ENCODE results near the gene SC5D. TPM values are rescaled to one million over a fixed set of nuclear protein-coding genes. Genes with fewer than 3 reads are reported as not detected.

Gene SC5D
- 10 to 100 TPM; 16.3 to 22.7 TPM for total RNA-seq

- H3K9me3 Mint-ChIP-seq (ENCODE audit: low read depth): no peaks in the 10 kb centered on the region
- peak within 1 kb of the TSS; percentile 83 for H3K4me3 Mint-ChIP-seq
- H3K27me3 Mint-ChIP-seq: peaks cover 3% of the 10 kb centered on the region
- peak; percentile 97 for ATAC-seq
- peaks cover 23% of the 10 kb centered on the region for H3K4me1 Mint-ChIP-seq
- H3K36me3 Mint-ChIP-seq: peaks cover 12% of the 10 kb centered on the region
- CTCF ChIA-PET: interaction anchor here (0.7 to 1.6 kb wide), 6 partner anchors 10 to 299 kb away, joined by 3 to 4 read pairs (median 3); partner anchors contain the start of genes SORL1 and SORL1-AS1
- peak; percentile 96 for DNase-seq
- H3K27ac Mint-ChIP-seq: peak within 1 kb of the TSS; percentile 87
These were observed at the start of gene SC5D for GRCh38 chr11:121292495-121293287. Gene SC5D (plus strand): TSS chr11:121292771. CDS start chr11:121303376, 10,605 bp downstream.

- DNase-seq: no peak
- Mint-ChIP-seq H3K9me3 (ENCODE audit: low read depth) (no peaks in the 10 kb centered on the region), H3K36me3 (no peaks in the 10 kb centered on the region), H3K27me3 (peaks cover 25% of the 10 kb centered on the region), H3K4me3 (no peak overlapping the region), H3K4me1 (peaks cover 3% of the 10 kb centered on the region), H3K27ac (no peak overlapping the region)
- ATAC-seq: no peak
- CTCF ChIA-PET: no interaction called here
These were observed 47.7 kb upstream of the SC5D start for GRCh38 chr11:121244884-121245283.

GRCh38 chr11:121246021-121246768 lies 46.4 kb upstream of the SC5D start:
- H3K27ac Mint-ChIP-seq: no peak overlapping the region
- CTCF ChIA-PET: interaction anchor here (1.0 to 1.2 kb wide), 2 partner anchors 8 to 9 kb away, joined by 3 to 5 read pairs; no protein-coding TSS in a partner anchor
- H3K4me3 Mint-ChIP-seq: no peak overlapping the region
- DNase-seq: no peak
- H3K36me3 Mint-ChIP-seq: no peaks in the 10 kb centered on the region
- ATAC-seq: no peak
- H3K9me3 Mint-ChIP-seq (ENCODE audit: low read depth): no peaks in the 10 kb centered on the region
- peaks cover 3% of the 10 kb centered on the region for H3K4me1 Mint-ChIP-seq
- peaks cover 17% of the 10 kb centered on the region for H3K27me3 Mint-ChIP-seq

- no peak for DNase-seq
- Mint-ChIP-seq H3K4me3 (no peak overlapping the region), H3K27ac (no peak overlapping the region), H3K36me3 (no peaks in the 10 kb centered on the region), H3K27me3 (peaks cover 19% of the 10 kb centered on the region), H3K9me3 (ENCODE audit: low read depth) (no peaks in the 10 kb centered on the region), H3K4me1 (peaks cover 3% of the 10 kb centered on the region)
- CTCF ChIA-PET: interaction anchor here (1.0 to 1.2 kb wide), 2 partner anchors 8 to 9 kb away, joined by 3 to 5 read pairs; no protein-coding TSS in a partner anchor
- ATAC-seq: no peak
These were observed 45.9 kb upstream of the SC5D start for GRCh38 chr11:121246769-121247035.

- ATAC-seq: no peak
These were observed 44.1 kb upstream of the SC5D start for GRCh38 chr11:121248496-121248895.

GRCh38 chr11:121249039-121249663 lies 43.4 kb upstream of the SC5D start:
- H3K9me3 Mint-ChIP-seq (ENCODE audit: low read depth): peaks cover 2% of the 10 kb centered on the region
- peaks cover 3% of the 10 kb centered on the region for H3K4me1 Mint-ChIP-seq
- no peak overlapping the region for H3K4me3 Mint-ChIP-seq
- CTCF ChIA-PET: interaction anchor here (1.0 kb wide), 1 partner anchor 342 kb away, joined by 3 read pairs; no protein-coding TSS in a partner anchor
- H3K27ac Mint-ChIP-seq: no peak overlapping the region
- ATAC-seq (peak; percentile 64), DNase-seq (no peak)
- H3K27me3 Mint-ChIP-seq: peaks cover 12% of the 10 kb centered on the region
- H3K36me3 Mint-ChIP-seq: no peaks in the 10 kb centered on the region

More at GRCh38 chr11:121248496-121248895, 44.1 kb upstream of the SC5D start:
- no peaks in the 10 kb centered on the region for H3K9me3 Mint-ChIP-seq (ENCODE audit: low read depth)
- CTCF ChIA-PET: interaction anchor here (1.0 to 1.6 kb wide), 4 partner anchors 30 to 351 kb away, joined by 3 to 4 read pairs (median 3); no protein-coding TSS in a partner anchor
- H3K27me3 Mint-ChIP-seq: peaks cover 11% of the 10 kb centered on the region
- DNase-seq: no peak
- no peaks in the 10 kb centered on the region for H3K36me3 Mint-ChIP-seq
- H3K4me3 Mint-ChIP-seq: no peak overlapping the region
- H3K4me1 Mint-ChIP-seq: peaks cover 3% of the 10 kb centered on the region
- H3K27ac Mint-ChIP-seq: no peak overlapping the region

GRCh38 chr11:121250843-121251242 lies 41.7 kb upstream of the SC5D start:
- CTCF ChIA-PET: interaction anchor here (2.2 kb wide), 1 partner anchor 340 kb away, joined by 7 read pairs; no protein-coding TSS in a partner anchor
- H3K9me3 Mint-ChIP-seq (ENCODE audit: low read depth): peaks cover 3% of the 10 kb centered on the region
- DNase-seq: no peak
- no peaks in the 10 kb centered on the region for H3K36me3 Mint-ChIP-seq
- no peak for ATAC-seq
- no peak overlapping the region for H3K4me3 Mint-ChIP-seq
- peaks cover 15% of the 10 kb centered on the region for H3K27me3 Mint-ChIP-seq
- H3K27ac Mint-ChIP-seq: no peak overlapping the region
- H3K4me1 Mint-ChIP-seq: peaks cover 3% of the 10 kb centered on the region

GRCh38 chr11:121253951-121254350 lies 38.6 kb upstream of the SC5D start:
- DNase-seq: no peak
- H3K27ac Mint-ChIP-seq: no peak overlapping the region
- ATAC-seq: no peak
- H3K4me3 Mint-ChIP-seq: no peak overlapping the region
- peaks cover 3% of the 10 kb centered on the region for H3K4me1 Mint-ChIP-seq
- H3K9me3 Mint-ChIP-seq (ENCODE audit: low read depth): peaks cover 3% of the 10 kb centered on the region
- CTCF ChIA-PET: no interaction called here
- no peaks in the 10 kb centered on the region for H3K36me3 Mint-ChIP-seq
- peaks cover 31% of the 10 kb centered on the region for H3K27me3 Mint-ChIP-seq

GRCh38 chr11:121254756-121255155 lies 37.8 kb upstream of the SC5D start:
- no peak overlapping the region for H3K4me3 Mint-ChIP-seq
- no peak for ATAC-seq
- H3K9me3 Mint-ChIP-seq (ENCODE audit: low read depth): peaks cover 3% of the 10 kb centered on the region
- peaks cover 32% of the 10 kb centered on the region for H3K27me3 Mint-ChIP-seq
- DNase-seq: no peak
- CTCF ChIA-PET: interaction anchor here (1.5 kb wide), 1 partner anchor 8 kb away, joined by 5 read pairs; no protein-coding TSS in a partner anchor
- H3K4me1 Mint-ChIP-seq: no peaks in the 10 kb centered on the region
- no peaks in the 10 kb centered on the region for H3K36me3 Mint-ChIP-seq
- no peak overlapping the region for H3K27ac Mint-ChIP-seq

- no peaks in the 10 kb centered on the region for H3K4me1 Mint-ChIP-seq
- H3K27me3 Mint-ChIP-seq: peaks cover 39% of the 10 kb centered on the region
- no peak overlapping the region for H3K4me3 Mint-ChIP-seq
- CTCF ChIA-PET: interaction anchor here (1.5 kb wide), 1 partner anchor 9 kb away, joined by 5 read pairs; no protein-coding TSS in a partner anchor
- peaks cover 3% of the 10 kb centered on the region for H3K9me3 Mint-ChIP-seq (ENCODE audit: low read depth)
- no peak overlapping the region for H3K27ac Mint-ChIP-seq
- no peak for ATAC-seq
- no peak for DNase-seq
- H3K36me3 Mint-ChIP-seq: no peaks in the 10 kb centered on the region
These were observed 37.0 kb upstream of the SC5D start for GRCh38 chr11:121255473-121256125.

GRCh38 chr11:121257289-121257688 lies 35.3 kb upstream of the SC5D start:
- peaks cover 3% of the 10 kb centered on the region for H3K9me3 Mint-ChIP-seq (ENCODE audit: low read depth)
- no peaks in the 10 kb centered on the region for H3K4me1 Mint-ChIP-seq
- peaks cover 49% of the 10 kb centered on the region for H3K27me3 Mint-ChIP-seq
- H3K27ac Mint-ChIP-seq: no peak overlapping the region
- ATAC-seq: no peak
- H3K36me3 Mint-ChIP-seq: no peaks in the 10 kb centered on the region
- no peak for DNase-seq
- CTCF ChIA-PET: no interaction called here
- H3K4me3 Mint-ChIP-seq: no peak overlapping the region

- CTCF ChIA-PET: no interaction called here
- no peak overlapping the region for H3K27ac Mint-ChIP-seq
- H3K4me1 Mint-ChIP-seq: no peaks in the 10 kb centered on the region
- no peak for DNase-seq
- no peak for ATAC-seq
- H3K4me3 Mint-ChIP-seq: no peak overlapping the region
- H3K27me3 Mint-ChIP-seq: peaks cover 53% of the 10 kb centered on the region
- H3K36me3 Mint-ChIP-seq: no peaks in the 10 kb centered on the region
- H3K9me3 Mint-ChIP-seq (ENCODE audit: low read depth): peaks cover 3% of the 10 kb centered on the region
These were observed 34.6 kb upstream of the SC5D start for GRCh38 chr11:121257976-121258375.

GRCh38 chr11:121265586-121265985 lies 27.0 kb upstream of the SC5D start:
- ATAC-seq (no peak), DNase-seq (no peak)
- Mint-ChIP-seq H3K36me3 (no peaks in the 10 kb centered on the region), H3K27me3 (peaks cover 68% of the 10 kb centered on the region), H3K4me1 (no peaks in the 10 kb centered on the region), H3K9me3 (ENCODE audit: low read depth) (no peaks in the 10 kb centered on the region), H3K4me3 (no peak overlapping the region), H3K27ac (no peak overlapping the region)
- CTCF ChIA-PET: no interaction called here

Data from activated CD8-positive, alpha-beta memory T cell treated with anti-CD3 and anti-CD28 coated beads, Interleukin-2, amount 10 ng/mL, durations not matched to agents 7 days and 5 days (primary cell).